ENCODE data around the gene RAB27A. TPM values are rescaled to one million over a fixed set of nuclear protein-coding genes. Genes with fewer than 3 reads are reported as not detected.

RAB27A gene
- total RNA-seq (2021; fragmentation: NEBNext Ultra II Directional; extraction: Animal tissue kit (Norgen Biotek cat#: 25700)): 6.5 and 7.5 TPM in 2 replicates
- 1.3 and 2.3 TPM in 2 replicates for polyA plus RNA-seq (2011; rRNA removed)
- 3.8 TPM for polyA plus RNA-seq (2011; cell fraction: cytosol; rRNA removed)
- 1.4 TPM for polyA plus RNA-seq (2011; cell fraction: nucleus; rRNA removed)
- 3.4 to 4.8 TPM (median 4.3 TPM) in 4 replicates for polyA plus RNA-seq (2012, experiment 1 of 2)
- polyA plus RNA-seq (2012, experiment 2 of 2): 0.20 TPM
- 3.5 TPM for polyA plus RNA-seq (2013, experiment 1 of 2)
- polyA plus RNA-seq (2013, experiment 2 of 2): 3.6 TPM
- polyA minus RNA-seq (2011; rRNA and poly(A)+ RNA removed): 0.73 and 2.8 TPM in 2 replicates
- polyA minus RNA-seq (2011; cell fraction: cytosol; rRNA and poly(A)+ RNA removed): 4.4 TPM
- 0.60 TPM for polyA minus RNA-seq (2011; cell fraction: nucleus; rRNA and poly(A)+ RNA removed)
- long read RNA-seq, experiment 1, partial matches to known transcripts: 0 of 7 reads
- long read RNA-seq, experiment 1, other reads (novel, unspliced or antisense): 6 of 7 reads
- long read RNA-seq, experiment 2, partial matches to known transcripts: 0 of 5 reads
- long read RNA-seq, experiment 2, other reads (novel, unspliced or antisense): 1 of 5 reads

GRCh38 chr15:55289746-55290527 lies at the start of gene RAB27A:
RAB27A (minus strand) TSS chr15:55289813; CDS start chr15:55234934, 54,879 bp downstream.
- Histone ChIP-seq H3K4me2 (ENCODE audit: insufficient read depth in 1 of 2, low read depth in 2 of 2, low read length in 2 of 2) (peak within 1 kb of the TSS; percentile 64 to 95), H3K14ac (ENCODE audit: insufficient read length) (no peak within 1 kb of the TSS), H3K79me2 (ENCODE audit: control insufficient read depth in 1 of 2, insufficient read depth in 2 of 2, low read length in 2 of 2) (no peaks in the 10 kb centered on the region), H3K9ac (replicated peaks in 1 of 4; ENCODE audit: extremely low read depth in 1 of 4, low read depth in 3 of 4, low read length in 3 of 4) (peak within 1 kb of the TSS; percentile 39 to 62 (median 54)), H3K23ac (ENCODE audit: insufficient read length) (no peak within 1 kb of the TSS), H3K79me1 (ENCODE audit: low read depth, low read length) (no peaks in the 10 kb centered on the region), H3K23me2 (ENCODE audit: low read depth, low read length) (peaks cover 10% of the 10 kb centered on the region), H2BK15ac (ENCODE audit: low read length) (0 out of 2 replicates have a peak within 1 kb of the TSS, but pooled peaks have one; percentile 1), H2AFZ (ENCODE audit: low read length) (peak within 1 kb of the TSS; percentile 84), H3K27ac (ENCODE audit: low read depth, low read length) (no peak within 1 kb of the TSS), H3K56ac (replicated peaks; ENCODE audit: insufficient read length, low read depth, low read length) (peak within 1 kb of the TSS; percentile 19), H3K27me3 (replicated peaks in 1 of 4; ENCODE audit: control insufficient read depth in 3 of 4, extremely low read depth in 1 of 4, insufficient read depth in 3 of 4, low read length in 3 of 4) (peaks cover 0 to 4% (median 2%) of the 10 kb centered on the region in 4 experiments; a peak in 2 of 7 replicates), H2BK20ac (ENCODE audit: low read length) (no peak within 1 kb of the TSS), H2BK5ac (ENCODE audit: low read depth, low read length) (no peak within 1 kb of the TSS), H3K4me1 (replicated peaks in 1 of 4; ENCODE audit: control insufficient read depth in 3 of 4, insufficient read depth in 4 of 4, low read length in 3 of 4) (peaks cover 0 to 5% (median 2%) of the 10 kb centered on the region in 4 experiments; a peak in 1 of 7 replicates), H4K8ac (ENCODE audit: extremely low read depth, insufficient read depth, low read length) (peak within 1 kb of the TSS; percentile 57), H3K4me3 (ENCODE audit: extremely low read depth in 1 of 4, insufficient read depth in 2 of 4, low read depth in 3 of 4, low read length in 4 of 4) (peak within 1 kb of the TSS; percentile 39 to 87 (median 80)), H3K18ac (ENCODE audit: extremely low read depth, low read length) (no peak within 1 kb of the TSS; the same call in 1 of the 2 replicates), H4K5ac (ENCODE audit: insufficient read length, low read depth, low read length) (no peak within 1 kb of the TSS), H3K4ac (replicated peaks; ENCODE audit: insufficient read length, low read depth, low read length) (no peak within 1 kb of the TSS), H4K91ac (replicated peaks; ENCODE audit: insufficient read length, low read length) (no peak within 1 kb of the TSS), H3K9me3 (ENCODE audit: insufficient read depth in 2 of 2, low read depth in 1 of 2, low read length in 1 of 2) (no peaks in the 10 kb centered on the region), H3K36me3 (ENCODE audit: control insufficient read depth in 2 of 4, insufficient read depth in 4 of 4, low read length in 3 of 4) (no peaks in the 10 kb centered on the region), H2BK12ac (ENCODE audit: low read depth, low read length) (no peak within 1 kb of the TSS), H2BK120ac (replicated peaks; ENCODE audit: low read depth, low read length) (no peak within 1 kb of the TSS), H4K20me1 (replicated peaks in 1 of 2; ENCODE audit: control insufficient read depth in 1 of 2, insufficient read depth in 2 of 2, low read length in 2 of 2) (peaks cover 0 to 2% of the 10 kb centered on the region in 2 experiments), H2AK5ac (ENCODE audit: low read depth, low read length) (no peak within 1 kb of the TSS)
- FAIRE-seq (no peak), DNase-seq (ENCODE audit: low read depth in 1 of 2, low spot score in 2 of 2) (peak in 1 of 2 experiments; percentile 82)
- ChIA-PET POLR2A (ENCODE audit: partially characterized antibody) (interaction anchor here (1.0 to 1.1 kb wide), 2 partner anchors 29 to 93 kb away, joined by 3 read pairs; partner anchors contain the start of genes PIGB, PIGBOS1 and RSL24D1), CTCF (ENCODE audit: partially characterized antibody) (interaction anchor here (0.8 to 2.2 kb wide), 8 partner anchors 10 to 149 kb away, joined by 3 to 30 read pairs (median 4); no protein-coding TSS in a partner anchor)
- WGBS, 2 experiments (ENCODE audit: extremely low coverage in 1 of 2, insufficient coverage in 1 of 2, insufficient read length in 1 of 2, insufficient replicate concordance in 2 of 2, low coverage in 1 of 2, low lambda C conversion rate in 2 of 2, missing lambda C conversion rate in 1 of 2): 1% methylated on average over 59 of the region's 69 CpGs; no CpG with 5 or more reads in 1 of the 2 experiments
- no peak for TF ChIP-seq ATF3 (IDR thresholded peaks at IDR 0.05; ENCODE audit: insufficient read depth, low read depth, low read length)
- no peak for TF ChIP-seq KDM1A (IDR thresholded peaks at IDR 0.05; ENCODE audit: borderline replicate concordance, low read length)
- no peak for TF ChIP-seq EP300 (IDR thresholded peaks at IDR 0.05; ENCODE audit: borderline replicate concordance in 1 of 2, low read depth in 2 of 2, low read length in 2 of 2)
- TF ChIP-seq GTF2F1 (IDR thresholded peaks at IDR 0.05; ENCODE audit: borderline replicate concordance, low read depth, low read length): no peak
- TF ChIP-seq CBX5 (IDR thresholded peaks at IDR 0.05; ENCODE audit: low read depth, low read length): no peak
- 0 out of 2 replicates have a peak, but pooled peaks have one; percentile 12 for TF ChIP-seq SUZ12 (IDR thresholded peaks at IDR 0.05; ENCODE audit: low read length)
- TF ChIP-seq SP1 (IDR thresholded peaks at IDR 0.05; ENCODE audit: low read depth, low read length): no peak
- no peak for TF ChIP-seq SP2 (IDR thresholded peaks at IDR 0.05; ENCODE audit: low read length)
